Myometrial cell (primary cell): Measurements from ENCODE around the gene MYADML2. TPM values are rescaled to one million over a fixed set of nuclear protein-coding genes. Genes with fewer than 3 reads are reported as not detected.

ENCODE experiments used
- total RNA-seq: library from RNA; depleted of rRNA; stranded (reverse); fragments of >200 nt; gene quantifications from 2 replicates; pipeline ENCODE4 v1.2.3, GENCODE V29; 2015

MYADML2 gene
- total RNA-seq: not detected in 2 replicates

GRCh38 chr17:81947189-81947588, at the start of gene MYADML2:
TSS of gene MYADML2 (minus strand) at chr17:81947233. CDS start at chr17:81941741, 5,492 bp downstream.

GRCh38 chr17:81977211-81977808, 30.3 kb upstream of the MYADML2 start, which contains the start of gene ASPSCR1:
TSS of gene ASPSCR1 (plus strand) at chr17:81977629. CDS start at chr17:81977647, 18 bp downstream.

GRCh38 chr17:81961087-81961511, 14.1 kb upstream of the MYADML2 start, which contains the start of gene NOTUM:
TSS of gene NOTUM (minus strand) at chr17:81961187. CDS start at chr17:81960909, 278 bp downstream.

GRCh38 chr17:81927653-81928543, 19.1 kb downstream of the MYADML2 start, which contains the start of gene MAFG:
TSS of gene MAFG (minus strand) at chr17:81927735. CDS start at chr17:81923185, 4,550 bp downstream.

GRCh38 chr17:81917565-81918332, 29.3 kb downstream of the MYADML2 start, which contains the start of gene SIRT7:
TSS of gene SIRT7 (minus strand) at chr17:81918176. CDS start at chr17:81918131, 45 bp downstream.

GRCh38 chr17:81911277-81911961, 35.6 kb downstream of the MYADML2 start, which contains the start of gene PCYT2:
TSS of gene PCYT2 (minus strand) at chr17:81911399. CDS start at chr17:81911355, 44 bp downstream.

GRCh38 chr17:81902023-81902652, 44.9 kb downstream of the MYADML2 start, which contains the start of gene NPB:
TSS of gene NPB (plus strand) at chr17:81902238. CDS start at chr17:81902278, 40 bp downstream.

Other genes starting within 250 kb of the MYADML2 start
- 80.1 and 94.3 TPM in 2 replicates for gene MRPL12, start 243.9 kb downstream of the MYADML2 start, total RNA-seq
- gene SLC25A10, start 234.9 kb downstream of the MYADML2 start, total RNA-seq: 12.7 and 23.0 TPM in 2 replicates
- gene GCGR, start 143.1 kb downstream of the MYADML2 start, total RNA-seq: not detected in 2 replicates
- 103 and 127 TPM in 2 replicates for gene MCRIP1, start 113.9 kb downstream of the MYADML2 start, total RNA-seq
- gene PPP1R27, start 112.2 kb downstream of the MYADML2 start, total RNA-seq: not detected in 2 replicates
- 1,723 and 2,500 TPM in 2 replicates for gene P4HB, start 86.7 kb downstream of the MYADML2 start, total RNA-seq
- 282 and 361 TPM in 2 replicates for gene ARHGDIA, start 75.9 kb downstream of the MYADML2 start, total RNA-seq
- gene ALYREF, start 55.6 kb downstream of the MYADML2 start, total RNA-seq: 235 and 249 TPM in 2 replicates
- gene ANAPC11, start 55.5 kb downstream of the MYADML2 start, total RNA-seq: 273 and 321 TPM in 2 replicates
- under 0.01 TPM in 1 of 2 replicates, not detected in the other for gene NPB, start 45.0 kb downstream of the MYADML2 start, total RNA-seq
- gene PCYT2, start 35.8 kb downstream of the MYADML2 start, total RNA-seq: 131 and 163 TPM in 2 replicates
- 23.7 and 27.7 TPM in 2 replicates for gene SIRT7, start 29.1 kb downstream of the MYADML2 start, total RNA-seq
- gene MAFG, start 19.5 kb downstream of the MYADML2 start, total RNA-seq: 8.3 and 8.4 TPM in 2 replicates
- 183 and 184 TPM in 2 replicates for gene PYCR1, start 9.9 kb downstream of the MYADML2 start, total RNA-seq
- gene NOTUM, start 14.0 kb upstream of the MYADML2 start, total RNA-seq: not detected in 2 replicates
- 28.0 and 32.1 TPM in 2 replicates for gene ASPSCR1, start 30.4 kb upstream of the MYADML2 start, total RNA-seq
- 121 and 149 TPM in 2 replicates for gene CENPX, start 75.6 kb upstream of the MYADML2 start, total RNA-seq
- 16.4 and 20.4 TPM in 2 replicates for gene LRRC45, start 76.1 kb upstream of the MYADML2 start, total RNA-seq
- 27.1 and 38.8 TPM in 2 replicates for gene RAC3, start 84.4 kb upstream of the MYADML2 start, total RNA-seq
- gene DCXR, start 90.5 kb upstream of the MYADML2 start, total RNA-seq: 180 and 192 TPM in 2 replicates
- gene RFNG, start 104.6 kb upstream of the MYADML2 start, total RNA-seq: 63.3 and 67.2 TPM in 2 replicates
- gene GPS1, start 104.7 kb upstream of the MYADML2 start, total RNA-seq: 179 and 206 TPM in 2 replicates
- gene DUS1L, start 118.6 kb upstream of the MYADML2 start, total RNA-seq: 60.5 and 72.7 TPM in 2 replicates
- gene FASN, start 151.0 kb upstream of the MYADML2 start, total RNA-seq: 574 and 633 TPM in 2 replicates